ENCODE results near the gene GIPC1. TPM values are rescaled to one million over a fixed set of nuclear protein-coding genes. Genes with fewer than 3 reads are reported as not detected.

Gene GIPC1
- total RNA-seq, 1 experiment from 2014 or later = 160 TPM

DNA sequence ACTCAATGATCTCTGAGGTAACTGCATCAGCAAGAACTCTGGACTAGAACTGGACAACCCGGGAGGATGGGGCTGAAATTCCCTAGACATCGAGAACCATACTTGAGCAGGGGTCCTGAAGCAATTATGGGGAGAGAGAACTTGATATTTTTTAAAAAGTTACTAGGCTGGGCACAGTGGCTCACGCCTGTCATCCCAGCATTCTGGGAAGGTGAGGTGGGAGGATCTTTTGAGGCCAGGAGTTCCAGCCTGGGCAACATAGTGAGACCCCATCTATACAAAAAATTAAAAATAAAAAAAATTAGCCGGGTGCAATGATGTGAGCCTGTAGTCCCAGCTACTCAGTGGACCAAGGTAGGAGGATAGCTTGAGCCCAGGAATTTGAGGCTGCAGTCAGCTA is 24.6 kb upstream of the GIPC1 start:
- no peak for DNase-seq (ENCODE audit: low read depth, low spot score)
- intact Hi-C loops (cut with micrococcal nuclease; ENCODE audit: unreplicated experiment) (no loop called here), in situ Hi-C loops (cut with HindIII; ENCODE audit: low pct_unique_long_range_greater_than_20kb, low sequenced_read_pairs) (no loop called here)
- ATAC-seq = no peak
- peaks cover 7% of the 10 kb centered on the region for H3K36me3 ChIP-seq (ENCODE audit: control insufficient read depth, insufficient read depth, low read length)
- H3K4me3 ChIP-seq (ENCODE audit: low read depth in 2 of 2, low read length in 2 of 2) = no peak overlapping the region
- TF ChIP-seq SIN3A (IDR thresholded peaks at IDR 0.05; ENCODE audit: borderline replicate concordance, insufficient read depth, low read depth, low read length) (no peak), TCF7L2 (IDR thresholded peaks at IDR 0.05; ENCODE audit: low read depth, low read length) (no peak)
- TF ChIP-seq, protein P1, sequence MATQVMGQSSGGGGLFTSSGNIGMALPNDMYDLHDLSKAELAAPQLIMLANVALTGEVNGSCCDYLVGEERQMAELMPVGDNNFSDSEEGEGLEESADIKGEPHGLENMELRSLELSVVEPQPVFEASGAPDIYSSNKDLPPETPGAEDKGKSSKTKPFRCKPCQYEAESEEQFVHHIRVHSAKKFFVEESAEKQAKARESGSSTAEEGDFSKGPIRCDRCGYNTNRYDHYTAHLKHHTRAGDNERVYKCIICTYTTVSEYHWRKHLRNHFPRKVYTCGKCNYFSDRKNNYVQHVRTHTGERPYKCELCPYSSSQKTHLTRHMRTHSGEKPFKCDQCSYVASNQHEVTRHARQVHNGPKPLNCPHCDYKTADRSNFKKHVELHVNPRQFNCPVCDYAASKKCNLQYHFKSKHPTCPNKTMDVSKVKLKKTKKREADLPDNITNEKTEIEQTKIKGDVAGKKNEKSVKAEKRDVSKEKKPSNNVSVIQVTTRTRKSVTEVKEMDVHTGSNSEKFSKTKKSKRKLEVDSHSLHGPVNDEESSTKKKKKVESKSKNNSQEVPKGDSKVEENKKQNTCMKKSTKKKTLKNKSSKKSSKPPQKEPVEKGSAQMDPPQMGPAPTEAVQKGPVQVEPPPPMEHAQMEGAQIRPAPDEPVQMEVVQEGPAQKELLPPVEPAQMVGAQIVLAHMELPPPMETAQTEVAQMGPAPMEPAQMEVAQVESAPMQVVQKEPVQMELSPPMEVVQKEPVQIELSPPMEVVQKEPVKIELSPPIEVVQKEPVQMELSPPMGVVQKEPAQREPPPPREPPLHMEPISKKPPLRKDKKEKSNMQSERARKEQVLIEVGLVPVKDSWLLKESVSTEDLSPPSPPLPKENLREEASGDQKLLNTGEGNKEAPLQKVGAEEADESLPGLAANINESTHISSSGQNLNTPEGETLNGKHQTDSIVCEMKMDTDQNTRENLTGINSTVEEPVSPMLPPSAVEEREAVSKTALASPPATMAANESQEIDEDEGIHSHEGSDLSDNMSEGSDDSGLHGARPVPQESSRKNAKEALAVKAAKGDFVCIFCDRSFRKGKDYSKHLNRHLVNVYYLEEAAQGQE (IDR thresholded peaks at IDR 0.05; ENCODE audit: insufficient read depth in 1 of 2, low read depth in 2 of 2, low read length in 1 of 2) = no peak
- no TSS peak for BruUV-seq (replicated peaks)
- ChIA-PET POLR2A (no interaction called here), CTCF (no interaction called here)
- H3K9me3 ChIP-seq (ENCODE audit: control insufficient read depth, insufficient read depth, low read depth, low read length) = no peaks in the 10 kb centered on the region
- peaks cover 27% of the 10 kb centered on the region for H3K4me1 ChIP-seq (ENCODE audit: control insufficient read depth, insufficient read depth, low read length)
- peak overlapping the region; percentile 93 for H3K27ac ChIP-seq (ENCODE audit: low read length)
- H3K27me3 ChIP-seq (ENCODE audit: control insufficient read depth, insufficient read depth, low read length) = no peaks in the 10 kb centered on the region

DNA sequence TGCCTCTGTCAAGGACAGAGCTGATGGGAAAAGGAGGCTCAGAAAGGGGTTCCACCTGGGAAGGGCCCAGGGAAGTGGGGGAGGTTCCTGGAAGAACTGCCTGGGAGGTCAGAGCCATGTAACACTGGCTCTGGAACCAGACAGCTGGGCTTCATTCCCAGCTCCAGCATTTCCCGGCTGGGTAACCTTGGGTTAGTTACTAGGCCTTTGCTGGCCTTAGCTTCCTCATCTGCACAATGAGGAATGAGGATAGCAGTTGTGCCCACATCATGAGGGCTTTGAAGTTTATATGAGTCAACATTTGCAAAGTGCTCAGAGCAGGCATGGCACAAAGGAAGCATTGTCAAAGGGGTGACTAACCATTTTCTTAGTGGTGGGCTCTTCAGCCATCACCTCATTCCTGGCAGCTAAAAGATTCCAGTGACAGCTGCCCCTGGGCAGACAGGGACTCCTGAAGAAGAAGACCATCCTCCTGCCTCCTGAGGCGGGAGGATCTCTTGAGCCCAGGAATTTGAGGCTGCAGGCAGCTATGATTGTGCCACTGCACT is 24.0 kb upstream of the GIPC1 start:
- no TSS peak for BruUV-seq (replicated peaks)
- in situ Hi-C loops (cut with HindIII; ENCODE audit: low pct_unique_long_range_greater_than_20kb, low sequenced_read_pairs) (no loop called here), intact Hi-C loops (cut with micrococcal nuclease; ENCODE audit: unreplicated experiment) (no loop called here)
- no peaks in the 10 kb centered on the region for H3K9me3 ChIP-seq (ENCODE audit: control insufficient read depth, insufficient read depth, low read depth, low read length)
- ChIA-PET POLR2A (interaction anchor here (0.6 kb wide), 1 partner anchor 104 kb away, joined by 5 read pairs; no protein-coding TSS in a partner anchor), CTCF (no interaction called here)
- ATAC-seq (peak; percentile 56), DNase-seq (ENCODE audit: low read depth, low spot score) (no peak)
- H3K36me3 ChIP-seq (ENCODE audit: control insufficient read depth, insufficient read depth, low read length) = peaks cover 10% of the 10 kb centered on the region
- H3K27ac ChIP-seq (ENCODE audit: low read length) = peak overlapping the region; percentile 93
- peak; percentile 92 for TF ChIP-seq TCF7L2 (IDR thresholded peaks at IDR 0.05; ENCODE audit: low read depth, low read length)
- TF ChIP-seq, protein P1 (IDR thresholded peaks at IDR 0.05; ENCODE audit: insufficient read depth in 1 of 2, low read depth in 2 of 2, low read length in 1 of 2) = no peak
- H3K27me3 ChIP-seq (ENCODE audit: control insufficient read depth, insufficient read depth, low read length) = no peaks in the 10 kb centered on the region
- no peak overlapping the region for H3K4me3 ChIP-seq (ENCODE audit: low read depth in 2 of 2, low read length in 2 of 2)
- H3K4me1 ChIP-seq (ENCODE audit: control insufficient read depth, insufficient read depth, low read length) = peaks cover 33% of the 10 kb centered on the region

DNA sequence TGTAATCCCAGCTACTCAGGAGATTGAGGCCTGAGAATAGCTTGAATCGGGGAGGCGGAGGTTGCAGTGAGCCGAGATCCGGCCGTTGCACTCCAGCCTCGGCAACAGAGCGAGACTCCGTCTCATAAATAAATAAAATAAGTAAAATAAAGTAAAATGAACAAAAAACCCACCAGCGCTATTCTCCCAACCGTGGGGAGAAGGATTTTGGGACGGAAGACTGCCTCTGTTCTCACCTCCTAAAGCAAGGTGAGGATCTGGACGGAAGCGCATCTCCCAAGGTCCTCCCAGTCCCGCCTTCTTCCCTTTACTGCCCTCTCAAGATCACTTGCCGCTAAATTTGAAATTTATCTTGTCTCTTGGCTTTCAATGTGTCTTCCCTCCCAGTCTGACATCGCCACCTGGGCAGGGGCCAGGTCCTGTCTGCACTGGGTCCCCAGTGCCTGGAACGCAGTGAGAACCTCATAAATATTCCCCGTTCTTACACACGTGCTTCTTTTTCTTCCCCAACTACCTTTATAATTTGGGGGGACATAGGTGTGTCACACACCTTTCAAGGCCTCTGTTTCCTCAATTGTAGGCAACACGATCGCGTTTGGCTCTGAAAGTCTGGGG is 23.4 kb upstream of the GIPC1 start:
- in situ Hi-C loops (cut with HindIII; ENCODE audit: low pct_unique_long_range_greater_than_20kb, low sequenced_read_pairs) (no loop called here), intact Hi-C loops (cut with micrococcal nuclease; ENCODE audit: unreplicated experiment) (no loop called here)
- no TSS peak for BruUV-seq (replicated peaks)
- Histone ChIP-seq H3K27me3 (ENCODE audit: control insufficient read depth, insufficient read depth, low read length) (no peaks in the 10 kb centered on the region), H3K4me3 (ENCODE audit: low read depth in 2 of 2, low read length in 2 of 2) (no peak overlapping the region), H3K4me1 (ENCODE audit: control insufficient read depth, insufficient read depth, low read length) (peaks cover 38% of the 10 kb centered on the region), H3K27ac (ENCODE audit: low read length) (peak overlapping the region; percentile 93), H3K9me3 (ENCODE audit: control insufficient read depth, insufficient read depth, low read depth, low read length) (no peaks in the 10 kb centered on the region), H3K36me3 (ENCODE audit: control insufficient read depth, insufficient read depth, low read length) (peaks cover 10% of the 10 kb centered on the region)
- DNase-seq (ENCODE audit: low read depth, low spot score) = no peak
- ATAC-seq = no peak
- ChIA-PET POLR2A (interaction anchor here (0.6 kb wide), 2 partner anchors 14 to 104 kb away, joined by 3 to 5 read pairs; no protein-coding TSS in a partner anchor), CTCF (no interaction called here)
- TF ChIP-seq TCF7L2 (IDR thresholded peaks at IDR 0.05; ENCODE audit: low read depth, low read length) (no peak), POLR2AphosphoS5 (IDR thresholded peaks at IDR 0.05; ENCODE audit: low read depth, low read length) (no peak), SIN3A (IDR thresholded peaks at IDR 0.05; ENCODE audit: borderline replicate concordance, insufficient read depth, low read depth, low read length) (no peak)
- TF ChIP-seq, protein P2, sequence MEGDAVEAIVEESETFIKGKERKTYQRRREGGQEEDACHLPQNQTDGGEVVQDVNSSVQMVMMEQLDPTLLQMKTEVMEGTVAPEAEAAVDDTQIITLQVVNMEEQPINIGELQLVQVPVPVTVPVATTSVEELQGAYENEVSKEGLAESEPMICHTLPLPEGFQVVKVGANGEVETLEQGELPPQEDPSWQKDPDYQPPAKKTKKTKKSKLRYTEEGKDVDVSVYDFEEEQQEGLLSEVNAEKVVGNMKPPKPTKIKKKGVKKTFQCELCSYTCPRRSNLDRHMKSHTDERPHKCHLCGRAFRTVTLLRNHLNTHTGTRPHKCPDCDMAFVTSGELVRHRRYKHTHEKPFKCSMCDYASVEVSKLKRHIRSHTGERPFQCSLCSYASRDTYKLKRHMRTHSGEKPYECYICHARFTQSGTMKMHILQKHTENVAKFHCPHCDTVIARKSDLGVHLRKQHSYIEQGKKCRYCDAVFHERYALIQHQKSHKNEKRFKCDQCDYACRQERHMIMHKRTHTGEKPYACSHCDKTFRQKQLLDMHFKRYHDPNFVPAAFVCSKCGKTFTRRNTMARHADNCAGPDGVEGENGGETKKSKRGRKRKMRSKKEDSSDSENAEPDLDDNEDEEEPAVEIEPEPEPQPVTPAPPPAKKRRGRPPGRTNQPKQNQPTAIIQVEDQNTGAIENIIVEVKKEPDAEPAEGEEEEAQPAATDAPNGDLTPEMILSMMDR (IDR thresholded peaks at IDR 0.05) = no peak
- TF ChIP-seq, protein P1 (IDR thresholded peaks at IDR 0.05; ENCODE audit: insufficient read depth in 1 of 2, low read depth in 2 of 2, low read length in 1 of 2) = no peak

Measured in Panc1 (cell line).